ENCODE measurements around the gene DPH2. TPM values are rescaled to one million over a fixed set of nuclear protein-coding genes. Genes with fewer than 3 reads are reported as not detected.
A peak's percentile ranks its signal among the peaks of the same experiment; 100 is the strongest.

Gene DPH2
- total RNA-seq, 1 donor from 2014 or later = 16.2 TPM

- DNase-seq = peak; percentile 92
- intact Hi-C loops (cut with DNase I) = no loop called here
These were observed 21.8 kb downstream of the DPH2 start, which contains the start of gene CCDC24 for GRCh38 chr1:43991476-43992231. Gene CCDC24, plus strand, starts transcription at chr1:43991599. Its CDS starts 280 bp downstream, at chr1:43991879.

GRCh38 chr1:43992232-43992995 is 22.6 kb downstream of the DPH2 start:
- intact Hi-C loops (cut with DNase I) = no loop called here

More at GRCh38 chr1:43991476-43992231, 21.8 kb downstream of the DPH2 start, which contains the start of gene CCDC24:
- peak; percentile 94 for ATAC-seq (ENCODE audit: poor library complexity)

GRCh38 chr1:43993206-43993914 is 23.6 kb downstream of the DPH2 start:
- no peak for ATAC-seq (ENCODE audit: poor library complexity)
- intact Hi-C loops (cut with DNase I) = no loop called here
- DNase-seq = no peak

More at GRCh38 chr1:43992232-43992995, 22.6 kb downstream of the DPH2 start:
- no peak for ATAC-seq (ENCODE audit: poor library complexity)
- no peak for DNase-seq

GRCh38 chr1:43994071-43994470 is 24.3 kb downstream of the DPH2 start:
- intact Hi-C loops (cut with DNase I) = no loop called here
- no peak for ATAC-seq (ENCODE audit: poor library complexity)
- no peak for DNase-seq

- DNase-seq (no peak), ATAC-seq (ENCODE audit: poor library complexity) (no peak)
- intact Hi-C loops (cut with DNase I) = no loop called here
These were observed 25.3 kb downstream of the DPH2 start for GRCh38 chr1:43994794-43995790.

- DNase-seq = no peak
- no peak for ATAC-seq (ENCODE audit: poor library complexity)
- intact Hi-C loops (cut with DNase I) = no loop called here
These were observed 26.3 kb downstream of the DPH2 start for GRCh38 chr1:43995984-43996732.

GRCh38 chr1:43996733-43997115 is 26.9 kb downstream of the DPH2 start:
- no peak for ATAC-seq (ENCODE audit: poor library complexity)
- intact Hi-C loops (cut with DNase I) = no loop called here
- DNase-seq = no peak

- ATAC-seq (ENCODE audit: poor library complexity) = no peak
- no peak for DNase-seq
- intact Hi-C loops (cut with DNase I) = no loop called here
These were observed 27.6 kb downstream of the DPH2 start for GRCh38 chr1:43997295-43997999.

GRCh38 chr1:43998000-43998378 is 28.2 kb downstream of the DPH2 start:
- DNase-seq (no peak), ATAC-seq (ENCODE audit: poor library complexity) (no peak)
- intact Hi-C loops (cut with DNase I) = no loop called here

- no peak for ATAC-seq (ENCODE audit: poor library complexity)
- intact Hi-C loops (cut with DNase I) = no loop called here
- DNase-seq = no peak
These were observed 29.6 kb downstream of the DPH2 start for GRCh38 chr1:43999455-43999854.

GRCh38 chr1:44000122-44000665 is 30.4 kb downstream of the DPH2 start:
- intact Hi-C loops (cut with DNase I) = no loop called here
- DNase-seq (no peak), ATAC-seq (ENCODE audit: poor library complexity) (no peak)

GRCh38 chr1:44002165-44002564 is 32.4 kb downstream of the DPH2 start:
- intact Hi-C loops (cut with DNase I) = no loop called here
- DNase-seq = no peak
- ATAC-seq (ENCODE audit: poor library complexity) = no peak

GRCh38 chr1:44002606-44003157 is 32.9 kb downstream of the DPH2 start:
- intact Hi-C loops (cut with DNase I) = no loop called here
- DNase-seq = no peak
- ATAC-seq (ENCODE audit: poor library complexity) = no peak

- no peak for DNase-seq
- no peak for ATAC-seq (ENCODE audit: poor library complexity)
- intact Hi-C loops (cut with DNase I) = loop anchor here (5.0 kb wide), 1 partner anchor 39 kb away; no protein-coding TSS in a partner anchor
These were observed 38.4 kb downstream of the DPH2 start for GRCh38 chr1:44008259-44008658.

GRCh38 chr1:44010935-44011471 is 41.2 kb downstream of the DPH2 start:
- ATAC-seq (ENCODE audit: poor library complexity) (no peak), DNase-seq (no peak)
- intact Hi-C loops (cut with DNase I) = no loop called here

GRCh38 chr1:44012404-44012803 is 42.6 kb downstream of the DPH2 start:
- DNase-seq (no peak), ATAC-seq (ENCODE audit: poor library complexity) (no peak)
- intact Hi-C loops (cut with DNase I) = no loop called here
